Glomerular endothelial cell (primary cell): Measurements from ENCODE around the gene GRSF1. TPM values are rescaled to one million over a fixed set of nuclear protein-coding genes. Genes with fewer than 3 reads are reported as not detected.
"Not testable (repeated sequence)": the region's sequence is repeated elsewhere in the genome, so short reads cannot be mapped to it uniquely, and the experiment has no call there.

Experiments
- DNase-seq: peaks from one replicate; pipeline ENCODE4 v3.0.0-alpha.2; 2011; ENCODE audit warnings: low read depth, low spot score; ENCODE audit errors: extremely low read depth
- total RNA-seq: library from RNA; depleted of rRNA; stranded (reverse); fragments of >200 nt; gene quantifications from 2 replicates; pipeline ENCODE4 v1.2.3, GENCODE V29; 2015

GRSF1 gene, protein sequence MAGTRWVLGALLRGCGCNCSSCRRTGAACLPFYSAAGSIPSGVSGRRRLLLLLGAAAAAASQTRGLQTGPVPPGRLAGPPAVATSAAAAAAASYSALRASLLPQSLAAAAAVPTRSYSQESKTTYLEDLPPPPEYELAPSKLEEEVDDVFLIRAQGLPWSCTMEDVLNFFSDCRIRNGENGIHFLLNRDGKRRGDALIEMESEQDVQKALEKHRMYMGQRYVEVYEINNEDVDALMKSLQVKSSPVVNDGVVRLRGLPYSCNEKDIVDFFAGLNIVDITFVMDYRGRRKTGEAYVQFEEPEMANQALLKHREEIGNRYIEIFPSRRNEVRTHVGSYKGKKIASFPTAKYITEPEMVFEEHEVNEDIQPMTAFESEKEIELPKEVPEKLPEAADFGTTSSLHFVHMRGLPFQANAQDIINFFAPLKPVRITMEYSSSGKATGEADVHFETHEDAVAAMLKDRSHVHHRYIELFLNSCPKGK
- total RNA-seq = 63.8 and 69.4 TPM in 2 replicates

DNA sequence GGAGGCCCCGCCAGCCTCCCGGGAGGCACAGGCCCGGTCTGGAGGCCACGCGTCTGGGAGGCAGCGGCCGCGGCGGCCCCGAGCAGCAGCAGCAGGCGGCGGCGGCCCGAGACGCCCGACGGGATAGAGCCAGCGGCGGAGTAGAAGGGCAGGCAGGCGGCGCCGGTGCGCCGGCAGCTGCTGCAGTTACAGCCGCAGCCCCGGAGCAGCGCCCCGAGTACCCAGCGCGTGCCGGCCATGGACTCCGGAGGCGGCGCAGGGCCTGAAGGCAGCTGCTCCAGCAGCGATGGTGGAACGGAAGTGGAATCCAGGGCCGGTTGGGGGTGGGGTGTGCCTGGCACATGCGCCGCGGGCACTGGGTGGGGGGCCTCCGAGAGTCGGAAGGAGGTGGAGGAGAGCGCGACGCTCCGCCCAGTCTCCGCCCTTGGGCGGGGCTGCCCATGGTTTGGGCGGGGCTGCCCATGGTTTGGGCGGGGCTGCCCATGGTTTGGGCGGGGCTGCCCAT lies at the start of gene GRSF1:
TSS of gene GRSF1 (minus strand) at position 302 of the 505 bp plus-strand sequence. CDS start at position 239, 63 bp downstream.
- peak; percentile 45 for DNase-seq

DNA sequence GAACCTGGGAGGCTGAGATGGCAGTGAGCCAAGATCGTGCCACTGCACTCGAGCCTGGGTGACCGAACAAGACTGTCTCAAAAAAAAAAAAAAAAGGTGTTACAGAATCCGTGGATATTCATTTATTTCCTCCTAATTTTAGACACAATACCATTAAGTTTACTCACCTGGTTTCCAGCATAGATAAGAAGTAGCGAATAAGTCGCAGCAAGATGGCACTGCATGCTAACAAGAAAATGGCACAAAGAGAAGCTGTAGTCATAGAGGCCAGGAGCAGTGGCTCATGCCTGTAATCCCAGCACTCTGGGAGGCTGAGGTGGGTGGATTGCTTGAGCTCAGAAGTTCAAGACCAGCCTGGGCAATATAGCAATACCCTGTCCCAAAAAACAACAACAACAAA lies 45.5 kb upstream of the GRSF1 start:
- no peak for DNase-seq

DNA sequence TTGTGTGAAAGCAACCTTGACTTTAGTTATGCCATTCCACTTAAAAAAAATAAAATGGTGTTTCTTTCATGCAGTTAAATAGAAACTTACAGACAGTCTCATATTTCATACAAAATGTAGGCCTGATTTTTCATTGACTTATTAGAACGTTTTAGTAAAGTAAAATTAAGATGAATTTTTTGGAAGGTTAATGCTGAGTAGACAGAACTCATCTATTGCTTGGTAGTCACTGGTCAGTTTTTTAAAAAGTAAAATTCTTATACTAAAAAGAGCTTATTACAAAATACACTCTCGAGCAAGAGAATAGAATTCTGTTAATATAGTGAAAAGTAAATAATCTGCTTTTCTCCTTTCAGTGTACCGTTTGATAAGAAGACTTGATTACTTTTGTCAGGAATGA lies 41.0 kb upstream of the GRSF1 start:
- DNase-seq = no peak

DNA sequence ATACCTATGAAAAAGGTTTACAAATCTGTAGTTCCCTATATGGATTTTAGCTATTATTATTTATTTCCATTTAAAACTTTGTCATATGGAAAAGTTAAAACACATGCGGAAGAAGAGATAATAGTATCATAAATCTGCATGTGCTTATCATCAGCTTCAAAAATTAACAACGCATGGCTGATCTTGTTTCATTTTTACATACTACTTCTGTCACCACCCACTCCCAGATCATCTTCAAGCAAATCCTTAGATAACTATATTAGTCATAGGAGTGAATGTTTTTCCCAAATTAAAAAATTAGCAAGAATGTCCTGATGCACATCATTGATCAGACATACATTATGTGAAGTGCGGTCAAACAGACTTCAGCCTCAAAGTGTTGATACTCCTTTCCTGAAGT lies 37.9 kb upstream of the GRSF1 start:
- DNase-seq = no peak

DNA sequence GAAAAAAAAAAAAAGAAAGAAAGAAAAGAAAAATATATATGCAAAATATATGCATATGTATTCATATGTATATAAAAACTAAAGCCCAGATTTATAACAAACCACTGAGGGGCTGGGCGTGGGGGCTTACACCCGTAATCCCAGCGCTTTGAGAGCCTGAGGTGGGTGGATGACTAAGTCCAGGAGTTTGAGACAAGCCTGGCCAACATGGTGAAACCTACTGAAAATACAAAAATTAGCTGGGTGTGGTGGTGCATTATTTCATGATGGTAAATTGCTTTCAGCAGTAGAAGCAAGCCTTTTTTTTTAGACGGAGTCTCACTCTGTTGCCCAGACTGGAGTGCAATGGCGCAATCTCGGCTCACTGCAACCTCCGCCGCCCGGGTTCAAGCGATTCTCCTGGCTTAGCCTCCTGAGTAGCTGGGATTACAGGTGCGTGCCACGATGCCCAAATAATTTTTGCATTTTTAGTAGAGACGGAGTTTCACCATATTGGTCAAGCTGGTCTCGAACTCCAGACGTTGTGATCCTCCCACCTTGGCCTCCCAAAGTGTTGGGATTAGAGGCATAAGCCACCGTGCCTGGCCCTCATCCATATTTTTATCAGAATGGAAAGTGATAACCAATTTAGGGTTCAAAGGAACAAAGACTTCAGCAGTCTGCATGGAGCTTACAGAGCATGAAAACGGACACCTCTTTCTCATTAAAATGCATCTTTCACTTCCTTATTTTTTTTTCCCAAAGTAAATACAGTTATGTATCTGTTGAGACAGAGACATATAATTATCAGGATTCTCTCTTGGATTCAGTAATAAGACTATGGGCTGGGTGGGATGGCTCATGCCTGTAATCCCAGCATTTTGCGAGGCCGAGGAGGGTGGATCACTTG lies 34.8 kb upstream of the GRSF1 start:
- DNase-seq = no peak

DNA sequence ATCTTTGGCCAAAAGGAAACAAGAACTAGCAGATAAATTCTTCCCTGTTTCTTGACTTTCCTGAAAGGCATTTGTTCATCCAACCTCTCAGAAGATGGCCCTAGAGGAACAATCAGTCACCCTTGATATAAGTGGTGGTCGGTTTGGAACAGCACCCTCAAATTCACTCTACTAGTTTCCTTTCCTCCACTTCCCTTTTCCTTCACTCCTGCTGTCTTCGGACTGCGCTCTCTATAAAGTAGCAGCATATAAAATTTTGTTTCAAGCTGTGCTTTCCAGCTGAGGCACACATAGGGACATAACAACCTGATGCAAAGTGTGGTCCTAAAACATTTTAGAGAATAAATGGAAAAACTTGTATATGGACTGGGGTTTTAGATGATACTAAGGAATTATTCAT lies 33.5 kb upstream of the GRSF1 start:
- DNase-seq = no peak

DNA sequence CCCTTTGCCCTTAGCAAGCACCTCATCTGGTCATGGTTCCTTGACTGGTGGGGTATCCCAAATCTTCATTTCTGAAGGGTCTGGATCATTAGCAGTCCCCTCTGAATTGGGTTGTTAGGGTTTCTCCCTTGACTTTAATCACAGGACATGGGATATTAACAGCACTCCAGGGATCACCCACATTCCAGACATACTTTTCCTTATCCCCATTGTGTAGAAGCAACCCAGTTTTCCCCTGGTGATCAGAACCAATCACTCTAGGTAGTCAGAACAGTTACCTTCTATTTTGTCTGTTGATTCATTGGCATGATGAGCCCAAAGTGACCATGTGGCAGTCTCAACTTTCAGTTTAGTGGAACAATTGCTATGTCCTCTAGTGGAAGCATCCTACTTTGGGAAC lies 29.1 kb upstream of the GRSF1 start:
- DNase-seq = no peak

DNA sequence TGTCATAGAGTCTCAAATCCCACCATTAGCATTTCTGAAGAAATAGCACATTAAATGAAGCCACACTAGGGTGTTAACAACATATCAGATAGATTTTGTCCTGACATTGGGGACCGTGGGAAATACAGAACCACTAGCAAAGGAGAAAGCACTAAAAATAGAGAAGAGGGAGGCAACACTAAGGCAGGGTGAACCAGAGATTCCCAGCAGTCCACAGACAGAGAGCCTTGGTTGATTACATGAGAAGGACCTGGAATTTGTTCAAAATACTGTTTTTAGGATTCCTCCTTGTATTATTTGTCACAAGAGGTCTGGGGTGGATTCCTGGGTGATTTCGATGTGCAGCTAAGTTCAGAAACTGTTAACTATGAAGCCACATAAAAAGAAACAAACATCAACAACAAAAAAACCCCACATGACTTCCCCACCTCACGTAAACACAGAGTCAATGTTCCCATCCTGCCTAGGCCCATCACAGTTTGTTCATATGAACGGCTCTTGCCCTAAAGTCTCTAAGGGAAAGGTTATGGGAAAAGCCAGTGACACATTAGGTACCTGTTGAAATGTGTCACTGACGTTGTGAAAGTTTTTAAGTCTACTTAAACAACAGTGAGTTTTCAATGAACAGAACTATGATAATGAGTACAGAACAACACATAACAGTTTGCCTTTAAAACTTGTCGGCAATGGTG lies 23.6 kb upstream of the GRSF1 start:
- no peak for DNase-seq

DNA sequence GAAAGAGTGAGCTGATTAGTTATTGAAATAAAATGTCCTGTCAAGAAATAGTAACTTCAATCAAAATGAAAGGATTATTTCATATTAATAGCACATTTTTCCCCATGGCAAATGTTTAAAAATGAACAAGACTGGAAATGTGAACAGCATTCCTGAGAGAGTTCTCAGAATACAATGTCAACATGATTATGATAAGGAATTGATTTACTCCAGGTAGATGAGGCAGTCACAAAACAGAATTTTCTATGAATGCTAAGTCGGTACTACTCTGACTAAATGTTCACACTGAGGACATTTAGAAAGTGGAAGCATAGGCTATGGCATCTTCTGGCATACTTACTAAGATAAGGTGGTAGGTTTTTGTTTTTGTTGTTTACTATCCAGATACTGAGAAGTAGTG lies 19.4 kb upstream of the GRSF1 start:
- no peak for DNase-seq

DNA sequence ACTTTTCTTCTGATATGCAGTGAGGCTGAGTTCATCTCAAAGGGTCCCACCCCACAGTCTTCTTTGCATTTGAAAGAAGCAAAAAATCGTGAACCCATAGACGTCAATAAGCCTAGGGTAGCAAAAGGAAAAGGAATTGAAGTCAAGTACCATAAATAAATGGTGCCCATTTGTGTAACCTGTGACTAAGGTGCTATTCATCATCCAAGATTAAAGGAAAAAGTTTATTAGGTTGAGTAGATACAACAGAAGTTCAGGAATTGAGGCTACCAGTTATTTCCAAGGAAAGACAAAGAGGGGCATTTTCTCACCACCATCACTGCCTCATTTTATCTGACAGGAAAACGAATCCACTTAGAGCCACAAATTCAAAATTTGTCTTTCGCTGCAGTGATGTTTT lies 18.8 kb upstream of the GRSF1 start:
- DNase-seq = no peak

DNA sequence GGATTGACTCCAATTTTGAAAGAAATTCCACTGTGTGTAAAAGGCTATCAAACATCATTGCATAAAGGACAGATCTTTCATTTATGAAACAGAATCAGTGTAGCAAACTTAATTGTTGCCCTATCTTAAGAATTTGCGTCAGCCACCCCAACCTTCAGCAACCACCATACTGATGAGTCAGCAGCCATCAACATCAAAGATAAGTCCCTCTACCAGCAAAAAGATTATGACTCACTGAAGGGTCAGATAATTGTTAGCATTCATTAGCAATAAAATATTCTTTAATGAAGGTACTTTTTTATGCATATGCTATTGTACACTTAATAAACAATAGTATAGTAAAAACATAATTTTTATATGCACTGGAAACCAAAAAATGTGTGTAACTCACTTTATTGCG lies 15.8 kb upstream of the GRSF1 start:
- no peak for DNase-seq

DNA sequence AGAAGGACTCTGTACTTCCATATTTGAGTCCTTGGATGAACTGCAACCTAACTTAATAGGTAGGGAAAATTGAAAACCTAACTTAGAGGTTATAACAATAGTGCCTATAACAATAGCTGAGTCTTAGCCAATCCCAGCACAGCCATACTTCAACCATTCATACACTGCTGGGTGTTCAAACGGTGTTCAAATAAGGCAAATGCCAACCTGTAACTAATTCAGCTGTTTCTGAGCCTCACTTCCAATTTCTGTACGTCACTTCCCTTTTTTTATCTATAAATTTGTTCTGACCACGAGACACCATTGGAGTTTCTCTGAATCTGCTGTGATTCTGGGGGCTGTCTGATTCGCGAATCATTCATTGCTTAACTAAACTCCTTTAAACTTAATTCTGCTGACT lies 9.6 kb upstream of the GRSF1 start:
- DNase-seq = no peak

DNA sequence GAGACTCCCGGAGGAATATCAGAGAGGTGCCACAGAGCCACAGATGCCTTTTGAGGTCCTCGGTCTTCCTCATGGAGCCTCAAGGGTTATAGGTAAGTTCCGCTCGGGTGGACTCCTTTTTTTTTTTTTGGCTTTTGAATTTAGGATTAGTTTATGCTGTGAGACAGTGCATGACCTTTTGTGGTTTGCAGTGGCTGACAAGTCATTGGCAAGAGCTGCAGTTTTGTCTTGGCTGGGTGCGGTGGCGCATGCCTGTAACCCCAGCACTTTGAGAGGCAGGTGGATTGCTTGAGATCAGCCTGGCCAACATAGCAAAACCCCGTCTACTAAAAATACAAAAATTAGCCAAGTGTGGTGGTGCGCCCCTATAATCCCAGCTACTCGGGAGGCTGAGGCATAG lies 4.5 kb upstream of the GRSF1 start:
- no peak for DNase-seq

DNA sequence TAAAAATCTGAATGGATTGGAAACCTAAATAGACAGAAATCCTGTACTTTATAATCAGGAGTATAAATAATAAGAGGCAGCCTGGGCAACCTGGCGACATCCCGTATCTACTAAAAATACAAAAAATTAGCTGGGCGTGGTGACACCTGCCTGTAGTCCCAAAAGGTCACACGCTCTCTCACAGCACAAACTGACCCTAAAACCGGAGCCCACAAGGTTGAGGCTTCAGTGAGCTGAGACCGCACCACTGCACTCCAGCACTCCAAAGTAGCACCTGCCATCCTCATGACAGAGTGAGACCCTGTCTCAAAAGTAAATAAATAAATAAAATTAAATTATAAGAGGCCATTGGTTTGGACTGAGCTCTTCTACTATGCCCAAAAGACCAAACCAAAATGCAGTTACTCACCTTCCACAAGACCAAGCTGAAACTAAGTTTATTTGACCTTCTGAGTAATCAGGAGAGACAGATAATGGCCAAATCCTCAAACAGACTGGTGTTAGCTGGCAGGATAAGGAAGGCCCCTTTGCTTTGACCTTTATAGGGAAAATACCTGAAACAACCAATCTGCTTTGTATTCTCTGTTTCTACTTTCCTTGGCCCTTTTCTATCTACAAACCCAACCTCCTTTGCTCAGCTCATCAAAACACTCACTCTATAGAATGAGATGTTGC lies 3.2 kb upstream of the GRSF1 start:
- no peak for DNase-seq

DNA sequence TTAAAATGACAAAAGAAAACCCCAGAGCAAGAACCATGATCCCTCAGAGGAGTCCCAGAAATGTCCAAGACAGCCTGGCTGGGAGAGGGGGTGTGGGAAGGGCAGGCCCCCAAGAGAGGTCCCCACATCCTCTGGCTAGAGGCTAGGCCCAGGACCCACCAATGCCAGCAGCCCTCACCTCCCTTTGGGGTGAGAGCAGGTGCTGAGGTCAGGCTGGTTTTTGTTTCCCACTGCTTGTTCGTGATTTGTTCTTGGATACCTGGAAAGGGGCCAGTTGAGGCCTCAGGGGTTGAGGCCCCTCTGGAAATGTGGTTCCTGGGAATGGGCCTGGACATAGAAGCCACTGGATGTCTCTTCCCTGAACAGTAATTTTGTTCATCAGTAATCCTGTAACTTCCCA lies 2.3 kb upstream of the GRSF1 start:
- DNase-seq = no peak

DNA sequence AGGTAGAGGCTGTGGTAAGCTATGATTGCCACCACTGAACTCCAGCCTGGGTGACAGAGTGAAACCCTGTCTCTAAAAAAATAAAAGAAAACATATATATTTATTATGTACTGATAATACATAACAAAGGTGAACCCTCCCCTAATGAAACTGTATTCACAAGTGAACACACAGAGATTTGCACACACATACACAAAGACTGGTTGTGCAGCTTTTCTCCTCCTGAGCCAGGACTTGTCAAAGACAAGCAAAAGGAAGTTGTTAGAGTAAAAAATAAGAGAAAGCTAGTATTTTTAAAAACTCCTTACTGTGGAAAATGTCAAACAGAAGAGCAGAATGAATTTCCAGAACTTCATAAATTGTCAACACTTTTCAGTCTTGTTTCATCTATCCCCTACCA lies 1.5 kb upstream of the GRSF1 start:
- DNase-seq = no peak

DNA sequence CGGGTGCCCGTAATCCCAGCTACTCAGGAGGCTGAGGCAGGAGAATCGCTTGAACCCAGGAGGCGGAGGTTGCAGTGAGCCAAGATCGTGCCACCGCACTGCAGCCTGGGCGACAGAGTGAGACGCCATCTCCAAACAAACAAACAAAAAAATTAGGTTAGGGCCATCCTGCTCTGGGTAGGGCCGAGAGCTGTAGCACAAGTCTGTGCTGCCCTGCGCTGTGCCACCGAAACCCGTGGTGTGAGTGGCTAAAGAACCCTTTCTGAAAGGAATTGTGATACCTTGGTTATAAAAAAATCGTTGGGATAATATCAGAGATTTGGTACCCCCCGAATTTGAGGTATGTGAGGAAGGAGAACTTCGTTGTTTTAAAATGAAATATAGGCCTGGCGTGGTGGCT lies 941 bp upstream of the GRSF1 start:
- DNase-seq = not testable (repeated sequence)

DNA sequence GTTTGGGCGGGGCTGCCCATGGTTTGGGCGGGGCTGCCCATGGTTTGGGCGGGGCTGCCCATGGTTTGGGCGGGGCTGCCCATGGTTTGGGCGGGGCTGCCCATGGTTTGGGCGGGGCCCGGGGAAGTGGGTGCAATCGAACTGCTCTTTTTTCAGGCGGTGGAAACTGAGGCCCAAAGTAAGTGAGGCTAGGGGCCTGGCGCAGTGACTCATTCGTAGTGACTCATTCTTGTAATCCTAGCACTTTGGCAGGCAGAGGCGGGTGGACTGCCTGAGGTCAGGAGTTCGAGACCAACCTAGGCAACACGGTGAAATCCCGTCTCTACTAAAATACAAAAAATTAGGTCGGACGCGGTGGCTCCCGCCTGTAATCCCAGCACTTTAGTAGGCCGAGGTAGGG lies 447 bp upstream of the GRSF1 start:
- DNase-seq = not testable (repeated sequence)

DNA sequence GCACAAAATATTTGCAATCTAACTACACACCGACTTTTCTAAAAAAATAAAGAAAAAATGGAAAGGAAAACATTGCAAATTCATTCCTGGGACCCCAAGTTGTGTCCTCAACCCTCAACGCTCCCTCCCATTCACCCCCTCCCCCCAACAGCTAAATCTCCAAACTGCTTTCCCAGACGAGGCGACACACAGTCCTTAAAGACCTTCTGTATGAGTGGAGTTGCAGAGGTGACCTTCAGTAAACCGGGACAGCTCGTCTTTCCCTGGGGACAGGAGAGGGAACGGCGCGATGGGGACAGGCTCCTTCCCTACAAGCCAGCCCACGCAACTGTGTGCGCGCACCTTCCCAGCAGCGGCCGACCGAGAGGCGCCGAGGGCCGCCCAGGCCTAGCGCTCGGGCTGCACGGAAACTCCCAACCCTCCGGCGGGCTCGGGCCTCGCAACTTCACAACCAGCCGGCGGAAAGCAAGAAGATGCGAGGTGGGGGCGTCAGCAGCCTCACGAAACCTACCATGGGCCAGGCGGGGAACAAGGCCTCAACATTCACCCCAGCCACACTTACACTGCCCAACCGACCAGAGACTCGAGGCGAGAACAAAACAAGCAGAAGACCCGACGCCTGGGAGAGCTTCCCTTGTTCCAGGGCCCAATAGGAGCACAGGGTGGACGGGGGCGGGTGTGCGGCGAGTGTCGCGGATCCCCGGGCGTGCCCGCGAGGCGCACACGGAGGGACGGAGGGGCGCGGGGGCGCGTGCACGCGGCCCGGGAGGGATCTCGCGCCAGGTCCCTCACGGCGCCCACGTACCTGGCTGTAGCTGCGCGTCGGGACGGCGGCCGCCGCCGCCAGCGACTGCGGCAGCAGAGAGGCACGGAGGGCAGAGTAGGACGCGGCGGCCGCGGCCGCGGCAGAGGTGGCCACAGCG lies 763 bp downstream of the GRSF1 start:
- DNase-seq = no peak
